ENCODE measurements around the gene BLTP3B.

The BLTP3B gene

GRCh38 chr12:100110276-100110675 is 32.4 kb downstream of the BLTP3B start:
- DNase-seq, result no peak

- DNase-seq, result no peak
Observed at GRCh38 chr12:100106861-100107260, 35.8 kb downstream of the BLTP3B start.

GRCh38 chr12:100105661-100106060 is 37.0 kb downstream of the BLTP3B start:
- no peak for DNase-seq

GRCh38 chr12:100101000-100101399 is 41.7 kb downstream of the BLTP3B start:
- no peak for DNase-seq
